Uterus (tissue), 2 donors: Measurements from ENCODE around the gene HSPA12B.

Source experiments
- CTCF ChIP-seq, 4 experiments: fragments of 200-600 bp in 2 of 4; fragments of 450-650 bp in 2 of 4; sonication (generic) in 2 of 4; IDR thresholded peaks; one replicate each; pipeline ENCODE4 v1.5.1; 2016 to 2019; ENCODE audit warnings: antibody characterized with exemption in 4 of 4, mild to moderate bottlenecking in 2 of 4, moderate library complexity in 1 of 4
- POLR2A ChIP-seq, 2 donors: fragments of 450-650 bp; IDR thresholded peaks; one replicate each; pipeline ENCODE4 v1.6.1; 2016; ENCODE audit warnings: antibody characterized with exemption in 2 of 2, mild to moderate bottlenecking in 1 of 2, moderate library complexity in 1 of 2

GRCh38 chr20:3705970-3706739 is 26.3 kb upstream of the HSPA12B start:
- TF ChIP-seq CTCF (IDR thresholded peaks at IDR 0.05) = no peak
- no peak for TF ChIP-seq POLR2A (IDR thresholded peaks at IDR 0.05)
